HUDEP-2 (cell line): ENCODE data around the gene PSMG4.
A peak's percentile ranks its signal among the peaks of the same experiment; 100 is the strongest.

ENCODE experiments used
- DNase-seq, 76 experiments: peaks; one replicate each; lab custom pipeline; 2025; ENCODE audit not compliant: unreplicated experiment in 76 of 76; lab: John Stamatoyannopoulos, UW

The PSMG4 gene

GRCh38 chr6:3287976-3288707 lies 29.4 kb downstream of the PSMG4 start:
- peak in 69 of 76 experiments; percentile 19 to 89 (median 66) for DNase-seq

GRCh38 chr6:3288711-3289663 lies 30.2 kb downstream of the PSMG4 start:
- no peak for DNase-seq

GRCh38 chr6:3289664-3290055 lies 30.9 kb downstream of the PSMG4 start:
- no peak for DNase-seq

GRCh38 chr6:3290149-3290930 lies 31.6 kb downstream of the PSMG4 start:
- no peak for DNase-seq

GRCh38 chr6:3290931-3291211 lies 32.1 kb downstream of the PSMG4 start:
- no peak for DNase-seq

GRCh38 chr6:3291346-3291745 lies 32.6 kb downstream of the PSMG4 start:
- DNase-seq = no peak

- DNase-seq = peak in 11 of 76 experiments; percentile 19 to 41 (median 27)
These were observed 33.2 kb downstream of the PSMG4 start for GRCh38 chr6:3291987-3292386.

GRCh38 chr6:3292431-3293197 lies 33.9 kb downstream of the PSMG4 start:
- DNase-seq = no peak

- DNase-seq = peak in 8 of 76 experiments; percentile 12 to 46 (median 25)
These were observed 34.8 kb downstream of the PSMG4 start for GRCh38 chr6:3293271-3294155.

GRCh38 chr6:3294396-3294795 lies 35.6 kb downstream of the PSMG4 start:
- no peak for DNase-seq

- peak in 1 of 76 experiments; percentile 17 for DNase-seq
These were observed 36.4 kb downstream of the PSMG4 start for GRCh38 chr6:3294921-3295871.

- DNase-seq = no peak
These were observed 37.3 kb downstream of the PSMG4 start for GRCh38 chr6:3296078-3296477.

GRCh38 chr6:3296537-3296936 lies 37.8 kb downstream of the PSMG4 start:
- no peak for DNase-seq

- DNase-seq = no peak
These were observed 38.3 kb downstream of the PSMG4 start for GRCh38 chr6:3297006-3297405.

GRCh38 chr6:3297909-3298308 lies 39.2 kb downstream of the PSMG4 start:
- DNase-seq = no peak

- no peak for DNase-seq
These were observed 40.5 kb downstream of the PSMG4 start for GRCh38 chr6:3299221-3299620.

- DNase-seq = no peak
These were observed 42.8 kb downstream of the PSMG4 start for GRCh38 chr6:3301506-3301905.

- no peak for DNase-seq
These were observed 45.2 kb downstream of the PSMG4 start for GRCh38 chr6:3303795-3304411.
